Superior temporal gyrus (tissue), 1 donor: ENCODE results near the gene PPP1R16B.

ENCODE experiments used
- DNase-seq: peaks from one replicate; pipeline ENCODE4 v3.0.0-alpha.2; 2016; ENCODE audit errors: extremely low spot score

PPP1R16B gene

DNA sequence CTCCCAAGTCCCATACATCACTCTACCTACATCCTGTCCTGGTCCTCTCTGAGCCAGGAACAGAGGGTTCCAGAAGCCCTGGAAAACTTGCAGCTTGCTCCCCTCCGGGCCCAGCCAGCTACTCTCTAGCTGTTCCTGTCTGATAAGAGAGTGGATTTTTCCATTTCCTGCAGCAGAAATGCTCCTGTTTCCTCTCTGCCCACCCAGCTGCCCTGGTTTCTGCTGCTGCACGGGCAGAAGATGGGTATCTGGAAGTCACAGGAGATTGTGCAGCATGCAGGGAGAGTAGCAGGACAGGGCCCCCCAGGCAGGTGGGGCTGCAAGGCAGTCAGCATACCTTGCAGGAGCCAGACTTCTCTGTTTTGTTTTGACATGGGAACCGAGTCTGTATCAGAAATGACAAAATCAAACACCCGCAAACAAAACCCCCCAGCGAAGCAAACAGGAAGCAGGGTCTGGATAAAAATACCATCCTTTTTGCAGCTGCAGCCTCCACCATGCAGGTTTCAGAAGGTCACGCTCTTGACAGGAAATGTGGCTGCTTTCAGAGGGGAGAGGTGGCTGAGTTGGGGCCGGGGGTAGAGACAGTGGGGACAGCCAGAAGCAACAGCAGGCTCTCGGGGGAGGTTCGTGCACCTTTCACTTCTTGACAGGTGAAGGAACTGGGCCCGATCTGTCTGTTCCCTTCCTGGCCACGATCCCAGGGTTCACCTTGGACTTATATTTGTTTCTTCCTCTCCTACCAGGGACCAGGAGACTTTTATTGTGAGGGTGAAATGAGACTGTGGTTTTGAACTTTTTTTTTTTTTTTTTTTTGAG is 69.9 kb downstream of the PPP1R16B start:
- DNase-seq, result peak; percentile 67

- no peak for DNase-seq
These were observed 72.0 kb downstream of the PPP1R16B start for GRCh38 chr20:38877483-38877882.

DNA sequence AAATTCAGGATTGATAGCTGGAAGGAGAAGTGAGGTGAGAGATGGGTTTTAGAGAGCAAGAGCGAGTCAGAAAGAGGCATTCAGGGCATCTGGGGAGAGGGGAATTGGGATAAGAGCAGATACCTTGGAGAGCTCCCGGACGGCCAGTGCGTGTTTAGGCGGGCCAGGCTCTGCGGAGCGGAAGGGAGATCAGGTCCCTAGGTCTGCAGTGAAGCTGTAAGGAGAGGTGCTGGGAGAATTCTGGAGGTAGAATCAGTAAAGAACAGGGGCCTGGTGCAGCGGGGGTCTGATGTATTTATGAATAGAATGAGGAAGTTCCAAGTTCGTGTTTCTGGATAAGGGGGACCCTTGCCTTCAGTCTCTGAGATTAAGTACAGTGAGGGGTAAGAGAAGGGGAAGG is 73.4 kb downstream of the PPP1R16B start:
- DNase-seq, result no peak

GRCh38 chr20:38880952-38881735 is 75.6 kb downstream of the PPP1R16B start:
- no peak for DNase-seq

DNA sequence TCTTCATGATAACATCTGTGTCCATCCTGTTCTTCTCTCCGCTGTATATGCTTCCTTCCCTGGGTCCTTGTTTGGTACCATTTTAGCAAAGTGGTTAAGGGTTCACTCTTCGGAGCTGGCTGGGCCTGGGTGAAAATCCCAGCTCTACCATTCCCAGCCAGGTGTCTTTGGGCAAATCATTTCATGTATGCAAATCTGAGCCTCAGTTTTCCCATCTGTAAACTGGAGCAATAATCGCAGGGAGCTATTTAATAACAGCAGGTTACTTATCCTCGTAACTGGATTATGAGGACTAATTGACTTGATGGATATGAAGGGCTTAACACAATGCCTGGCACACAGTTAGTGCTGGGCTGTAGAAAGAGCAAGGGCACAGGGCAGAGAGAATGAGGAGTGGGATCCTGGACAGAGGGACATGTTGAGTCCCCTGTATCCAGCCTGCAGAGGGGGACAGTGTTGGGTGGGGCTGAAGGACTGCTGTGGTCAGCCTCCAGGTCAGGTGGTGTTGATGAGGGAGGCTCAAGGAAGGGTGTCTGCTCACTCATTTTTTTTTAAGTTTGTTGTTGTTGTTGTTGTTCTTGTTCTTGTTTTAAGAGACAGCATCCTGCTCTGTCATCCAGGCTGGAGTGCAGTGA is 76.4 kb downstream of the PPP1R16B start:
- no peak for DNase-seq

DNA sequence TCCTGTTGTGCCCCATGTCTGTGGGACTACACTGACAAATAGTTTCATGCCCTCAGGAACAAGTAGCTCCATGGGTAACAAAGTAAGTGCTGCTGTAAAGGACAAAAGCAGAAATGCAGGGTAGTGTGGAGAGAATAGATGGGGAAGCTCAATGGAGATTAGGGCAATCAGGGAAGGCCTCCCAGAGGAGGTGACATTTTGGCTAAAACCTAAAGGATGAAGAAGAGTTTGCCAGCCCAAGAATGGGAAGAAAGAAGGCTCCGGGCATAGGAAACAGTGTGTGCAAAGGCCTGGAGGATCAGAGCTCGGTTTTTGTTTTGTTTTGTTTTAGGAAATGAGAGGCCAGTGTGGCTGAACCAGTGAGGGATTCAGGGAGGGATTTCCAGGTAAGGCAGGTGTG is 77.1 kb downstream of the PPP1R16B start:
- no peak for DNase-seq

DNA sequence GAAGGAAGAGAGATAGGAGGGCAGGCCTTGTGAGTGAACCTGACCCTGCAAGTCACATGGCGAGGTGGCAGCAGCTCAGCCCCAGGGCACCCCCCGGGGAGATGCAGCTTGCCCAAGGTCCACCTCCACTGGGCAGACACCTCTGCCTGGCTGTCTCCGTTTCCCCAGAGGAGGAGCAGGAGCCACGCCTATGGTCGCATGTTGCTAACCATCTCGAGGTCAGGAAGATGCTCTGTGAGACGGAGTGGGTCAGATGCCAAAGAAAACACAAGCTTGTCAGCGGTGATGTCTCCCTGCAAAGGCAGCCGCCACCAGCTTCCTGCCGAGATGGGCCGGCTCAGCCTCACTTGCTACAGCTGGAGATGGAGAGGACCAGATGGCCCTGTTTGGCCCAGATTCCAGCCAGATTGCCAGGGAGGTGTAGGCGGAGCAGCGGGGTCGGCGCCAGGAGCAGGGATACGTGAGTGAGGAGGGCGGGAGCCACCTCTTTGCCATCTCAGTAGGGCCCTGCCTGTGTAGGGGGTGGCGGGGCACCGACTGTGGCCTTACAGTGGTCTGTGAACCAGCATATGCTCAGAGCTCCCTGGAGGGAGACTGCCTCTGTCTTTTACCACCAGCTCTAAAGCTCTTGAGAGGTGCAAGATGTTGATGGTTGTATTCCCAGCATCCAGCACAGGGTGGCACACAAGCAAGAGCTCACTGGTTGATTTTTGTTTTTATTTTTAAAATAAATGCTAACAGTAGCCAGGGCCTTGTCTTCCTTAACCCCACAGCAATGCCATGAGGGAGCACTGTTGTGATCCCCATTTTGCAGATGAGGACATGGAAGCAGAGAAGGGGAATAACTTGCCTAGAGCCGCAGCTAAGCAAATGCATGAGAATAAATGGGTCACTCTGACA is 77.8 kb downstream of the PPP1R16B start:
- DNase-seq, result peak; percentile 80

DNA sequence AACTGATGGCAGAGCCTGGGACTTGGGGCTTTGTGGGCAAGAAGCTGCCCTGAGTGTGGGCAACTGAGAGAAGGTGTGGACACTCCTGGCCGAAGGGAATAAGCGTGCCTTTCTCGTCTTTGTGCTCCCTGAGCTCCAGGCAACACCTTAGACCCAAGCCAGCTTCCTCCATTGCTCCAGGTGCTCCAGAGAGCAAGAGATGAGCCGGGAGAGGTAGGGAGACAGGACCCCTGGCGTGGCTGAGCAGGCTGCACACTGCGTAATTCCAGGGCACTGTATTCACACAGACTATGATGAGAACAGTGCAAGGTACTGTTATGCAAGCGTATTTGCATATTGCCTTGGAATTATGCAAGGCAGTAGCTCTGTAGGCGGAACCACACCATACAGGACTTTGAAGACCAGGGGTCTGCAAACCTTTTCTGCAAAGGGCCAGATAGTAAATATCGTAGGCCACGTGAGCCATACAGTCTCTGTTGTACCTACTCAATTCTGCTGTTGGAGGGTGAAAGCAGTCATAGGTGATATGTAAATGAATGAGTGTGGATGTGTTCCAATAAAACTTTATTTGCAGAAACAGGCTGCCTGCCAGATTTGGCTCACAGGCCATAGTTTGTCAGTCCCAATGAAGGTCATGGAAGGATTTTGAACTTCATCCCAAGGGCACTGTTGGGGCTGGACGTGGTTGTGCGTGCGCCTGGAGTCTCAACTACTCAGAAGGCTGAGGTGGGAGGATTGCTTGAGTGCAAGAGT is 78.7 kb downstream of the PPP1R16B start:
- DNase-seq, result peak; percentile 71

- DNase-seq, result peak; percentile 15
These were observed 79.9 kb downstream of the PPP1R16B start for GRCh38 chr20:38885357-38885756.

GRCh38 chr20:38888059-38888831 is 82.7 kb downstream of the PPP1R16B start:
- peak; percentile 78 for DNase-seq

- DNase-seq, result peak; percentile 37
These were observed 83.6 kb downstream of the PPP1R16B start for GRCh38 chr20:38889050-38889449.

- DNase-seq, result peak; percentile 95
These were observed 84.4 kb downstream of the PPP1R16B start for GRCh38 chr20:38889792-38890496.

DNA sequence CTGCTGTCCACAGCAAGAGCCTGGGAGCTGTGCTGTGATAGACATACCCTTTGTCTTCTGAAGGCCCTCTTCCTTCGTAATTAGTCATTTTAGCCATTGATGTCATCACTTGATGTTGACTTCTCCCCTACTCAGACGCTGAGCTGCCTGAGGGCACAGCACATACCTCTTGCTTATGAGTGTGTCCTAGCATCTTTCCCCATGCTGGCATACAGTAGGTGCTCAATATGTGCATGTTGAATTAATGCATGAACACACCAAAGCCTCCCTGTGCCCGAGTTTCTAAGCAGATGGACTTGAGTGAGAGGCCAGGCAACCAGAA is 85.0 kb downstream of the PPP1R16B start:
- no peak for DNase-seq

GRCh38 chr20:38892091-38892981 is 86.8 kb downstream of the PPP1R16B start:
- DNase-seq, result no peak

DNA sequence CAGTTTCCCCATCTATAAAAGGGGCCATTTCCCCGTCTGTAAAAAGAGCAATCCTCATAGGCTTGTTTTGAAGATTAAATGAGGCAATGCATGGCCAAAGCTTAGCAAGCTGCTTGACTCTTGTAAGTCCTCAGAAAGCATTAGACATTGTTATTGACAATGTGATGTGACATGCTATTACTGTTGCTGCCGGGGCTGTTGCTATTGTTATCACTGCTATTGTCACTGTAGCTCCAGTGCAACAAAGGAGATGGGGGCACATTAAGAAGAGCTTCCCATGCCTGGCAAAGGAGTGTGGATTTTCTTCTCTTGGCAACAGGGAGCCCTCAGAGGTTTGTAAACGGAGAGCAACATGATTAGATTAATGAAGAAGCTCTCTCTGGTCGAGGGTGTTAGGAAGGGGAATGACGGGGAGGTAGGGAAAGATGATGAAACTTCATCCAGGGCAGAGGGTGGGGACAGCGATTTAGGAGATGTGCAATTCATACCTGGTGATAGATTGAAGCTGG is 87.6 kb downstream of the PPP1R16B start:
- no peak for DNase-seq

- peak; percentile 86 for DNase-seq
These were observed 88.1 kb downstream of the PPP1R16B start for GRCh38 chr20:38893565-38894090.

- DNase-seq, result no peak
These were observed 88.8 kb downstream of the PPP1R16B start for GRCh38 chr20:38894091-38894847.
